Measurements from ENCODE around the gene SLC7A5.

- no peak for TF ChIP-seq POLR2AphosphoS5 (IDR thresholded peaks at IDR 0.05)
- no peak for TF ChIP-seq CTCF (IDR thresholded peaks at IDR 0.05)
- TF ChIP-seq POLR2A (IDR thresholded peaks at IDR 0.05) = no peak
Measured at GRCh38 chr16:87830673-87831420, 38.5 kb downstream of the SLC7A5 start.
